SW 1271 (cell line): ENCODE data around the gene NCBP1.
A peak's percentile ranks its signal among the peaks of the same experiment; 100 is the strongest.

Experiments used
- DNase-seq, 2 experiments: peaks; one replicate each; lab custom pipeline; 2025; lab: John Stamatoyannopoulos, UW

Gene NCBP1

DNA sequence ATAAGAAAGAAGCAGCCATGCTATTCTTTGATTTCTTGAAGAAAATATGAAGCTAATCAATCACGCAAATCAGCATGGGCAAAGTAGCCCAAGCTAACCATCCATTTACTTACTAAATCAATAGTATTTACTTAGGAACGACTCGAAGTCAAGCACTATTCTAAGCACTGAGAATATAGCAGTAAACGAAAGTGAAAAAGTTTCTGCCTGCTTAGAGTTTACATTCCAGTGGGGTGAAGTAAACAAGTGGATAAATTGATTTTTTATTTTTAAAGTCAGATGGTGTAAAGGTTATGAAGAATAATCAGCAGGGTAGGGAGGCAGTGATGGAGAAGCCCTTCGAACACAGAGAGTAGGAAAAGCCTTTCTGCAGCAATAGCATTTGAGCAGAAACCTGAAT is 6.0 kb upstream of the NCBP1 start:
- no peak for DNase-seq

- no peak for DNase-seq
Observed at GRCh38 chr9:97628668-97629067, 5.0 kb upstream of the NCBP1 start.

- DNase-seq, result no peak
Observed at GRCh38 chr9:97629156-97629555, 4.5 kb upstream of the NCBP1 start.

- no peak for DNase-seq
Observed at GRCh38 chr9:97630591-97630990, 3.0 kb upstream of the NCBP1 start.

DNA sequence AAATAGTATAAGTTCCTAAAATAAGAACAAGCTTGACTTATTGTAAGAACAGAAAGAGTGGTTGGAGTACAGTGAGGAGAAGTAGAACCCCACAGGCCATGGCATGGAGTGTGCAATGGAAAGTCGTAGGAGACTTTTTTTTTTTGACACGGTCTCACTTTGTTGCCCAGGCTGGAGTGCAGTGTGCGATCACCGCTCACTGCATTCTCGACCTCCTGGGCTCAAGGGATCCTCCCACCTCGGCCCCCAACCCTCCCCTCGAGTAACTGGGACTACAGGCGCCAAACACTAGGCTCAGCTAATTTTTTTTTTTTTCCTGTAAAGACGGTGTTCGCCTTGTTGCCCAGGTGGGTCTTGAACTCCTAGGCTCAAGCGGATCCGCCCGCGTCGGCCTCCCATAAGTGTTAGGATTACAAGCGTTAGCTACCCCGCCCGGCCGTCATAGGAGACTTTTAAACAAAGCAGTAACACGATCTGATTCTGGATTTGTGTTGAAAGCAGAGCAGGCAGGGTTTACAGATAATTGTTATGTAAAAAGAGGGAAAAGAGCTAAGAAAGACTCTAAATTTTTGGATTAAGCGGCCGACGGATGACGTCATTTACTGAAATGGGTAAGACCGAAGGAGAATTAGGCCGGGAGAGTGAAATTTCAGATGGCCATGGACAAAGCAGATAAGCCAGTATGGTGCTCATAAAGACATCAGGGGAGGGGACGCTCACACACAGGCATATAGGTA is 1.2 kb upstream of the NCBP1 start:
- DNase-seq, result peak; percentile 48 to 92

DNA sequence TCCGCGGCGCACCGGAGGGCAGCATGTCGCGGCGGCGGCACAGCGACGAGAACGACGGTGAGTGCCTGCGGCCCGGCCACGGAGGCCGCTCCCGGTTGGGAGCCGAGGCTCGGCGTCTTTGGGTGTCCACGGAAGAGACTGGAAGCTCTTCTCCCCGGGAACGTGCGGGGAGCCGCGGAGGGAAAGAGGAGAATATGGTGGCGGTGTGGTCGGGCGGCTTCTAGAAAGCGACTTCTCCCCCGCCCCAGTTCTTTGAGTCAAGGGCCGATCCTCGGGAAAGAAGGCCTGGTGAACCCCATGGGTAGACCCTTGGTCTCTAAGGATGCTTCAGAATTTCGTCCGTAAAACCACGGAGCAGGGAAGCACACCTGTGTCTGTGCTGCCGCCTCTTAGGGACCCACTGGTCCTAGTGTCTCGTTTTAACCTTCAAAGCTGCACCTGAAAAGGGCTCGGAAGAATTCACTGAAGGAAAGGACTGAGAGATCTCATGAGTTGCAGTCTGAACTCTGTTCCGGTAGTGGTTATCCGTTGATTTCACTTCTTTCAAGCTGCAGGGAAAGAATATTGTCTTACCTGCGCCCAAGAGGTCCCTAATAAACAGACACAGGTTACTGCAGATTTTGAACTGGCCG is 354 bp downstream of the NCBP1 start:
- no peak for DNase-seq

GRCh38 chr9:97635026-97635425 is 1.4 kb downstream of the NCBP1 start:
- DNase-seq, result no peak

DNA sequence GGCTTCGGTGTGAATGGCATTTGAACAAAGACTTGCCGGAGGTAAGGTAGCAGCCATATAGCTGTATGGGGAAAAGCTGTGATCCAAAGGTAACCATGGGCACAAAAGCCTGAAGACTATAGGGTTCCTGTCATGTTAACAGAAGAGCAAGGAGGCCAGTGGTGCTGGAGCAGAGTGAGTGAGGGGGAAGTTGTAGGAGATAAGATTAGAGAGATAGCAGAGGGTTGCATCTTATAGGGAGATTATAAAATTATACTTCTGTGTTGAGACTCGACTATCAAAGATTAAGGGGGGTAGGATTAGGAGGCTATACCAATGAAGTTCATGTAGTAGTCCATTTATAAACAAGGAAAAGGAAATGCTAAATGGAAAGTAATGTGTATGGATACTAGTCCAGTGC is 3.3 kb downstream of the NCBP1 start:
- no peak for DNase-seq

GRCh38 chr9:97638666-97639065 is 5.0 kb downstream of the NCBP1 start:
- peak in 1 of 2 experiments; percentile 20 for DNase-seq

GRCh38 chr9:97640325-97640724 is 6.7 kb downstream of the NCBP1 start:
- DNase-seq, result no peak

DNA sequence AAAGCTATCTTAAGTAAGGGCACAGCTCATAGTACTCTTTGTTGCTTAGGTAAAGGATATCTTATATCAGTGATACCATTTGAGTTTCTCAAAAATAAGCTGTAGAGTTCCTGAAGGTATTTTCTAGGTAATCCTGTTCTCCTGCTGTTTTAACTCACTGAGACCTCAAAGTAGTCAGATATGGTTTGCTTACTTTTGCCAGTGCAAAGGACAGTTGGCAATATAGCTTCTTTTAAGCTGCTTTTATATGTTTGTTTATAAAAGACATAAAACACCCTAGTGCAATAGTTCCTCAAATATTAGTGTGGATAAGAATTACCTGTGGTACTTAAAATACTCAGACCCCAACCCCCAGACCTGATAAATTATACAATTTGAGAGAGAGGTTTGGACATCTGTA is 12.1 kb downstream of the NCBP1 start:
- no peak for DNase-seq

- no peak for DNase-seq
Observed at GRCh38 chr9:97647996-97648395, 14.4 kb downstream of the NCBP1 start.

GRCh38 chr9:97651646-97652045 is 18.0 kb downstream of the NCBP1 start:
- DNase-seq, result no peak

GRCh38 chr9:97658707-97659106 is 25.1 kb downstream of the NCBP1 start:
- no peak for DNase-seq

DNA sequence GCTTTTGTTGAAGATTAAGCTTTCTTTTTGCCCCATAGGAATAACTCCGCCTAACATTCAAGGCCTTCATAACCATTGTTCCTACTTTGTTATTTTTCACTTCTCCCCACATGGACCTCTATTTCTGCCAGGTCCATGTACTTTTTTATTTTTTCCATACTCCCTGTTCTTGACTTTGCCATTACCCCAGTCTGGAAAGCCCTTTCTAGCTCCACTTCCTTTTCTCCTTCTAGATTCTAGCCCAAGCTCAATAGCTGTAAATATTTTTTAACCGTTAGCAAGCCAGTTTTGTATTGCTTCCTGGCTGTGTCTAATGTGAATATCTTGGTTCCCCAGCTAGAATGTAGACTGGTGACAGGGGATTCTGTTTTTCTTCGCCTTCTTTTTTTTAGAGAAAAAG is 26.1 kb downstream of the NCBP1 start:
- no peak for DNase-seq

- DNase-seq, result no peak
Observed at GRCh38 chr9:97660340-97660739, 26.7 kb downstream of the NCBP1 start.

- DNase-seq, result no peak
Observed at GRCh38 chr9:97660847-97661246, 27.2 kb downstream of the NCBP1 start.

DNA sequence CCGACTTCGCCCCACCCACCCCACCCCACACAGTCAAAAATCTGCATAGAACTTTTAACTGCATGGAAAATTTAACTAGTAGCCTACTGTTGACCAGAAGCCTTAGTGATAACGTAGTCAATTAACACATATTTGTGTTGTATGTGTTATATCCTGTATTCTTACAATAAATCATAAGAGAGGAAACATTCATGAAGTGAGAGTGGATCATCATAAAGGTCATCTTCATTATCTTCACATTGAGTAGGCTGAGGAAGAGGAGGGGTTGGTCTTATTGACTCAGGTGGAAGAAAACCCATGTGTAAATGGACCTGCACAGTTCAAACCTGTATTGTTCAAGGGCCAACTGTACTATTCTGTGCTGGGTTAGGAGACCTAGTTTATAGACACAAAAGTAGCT is 32.1 kb downstream of the NCBP1 start:
- no peak for DNase-seq

- no peak for DNase-seq
Observed at GRCh38 chr9:97666907-97667686, 33.5 kb downstream of the NCBP1 start.

GRCh38 chr9:97668485-97668884 is 34.9 kb downstream of the NCBP1 start:
- no peak for DNase-seq

GRCh38 chr9:97670586-97670985 is 37.0 kb downstream of the NCBP1 start:
- DNase-seq, result no peak

GRCh38 chr9:97672403-97672802 is 38.8 kb downstream of the NCBP1 start:
- DNase-seq, result no peak

DNA sequence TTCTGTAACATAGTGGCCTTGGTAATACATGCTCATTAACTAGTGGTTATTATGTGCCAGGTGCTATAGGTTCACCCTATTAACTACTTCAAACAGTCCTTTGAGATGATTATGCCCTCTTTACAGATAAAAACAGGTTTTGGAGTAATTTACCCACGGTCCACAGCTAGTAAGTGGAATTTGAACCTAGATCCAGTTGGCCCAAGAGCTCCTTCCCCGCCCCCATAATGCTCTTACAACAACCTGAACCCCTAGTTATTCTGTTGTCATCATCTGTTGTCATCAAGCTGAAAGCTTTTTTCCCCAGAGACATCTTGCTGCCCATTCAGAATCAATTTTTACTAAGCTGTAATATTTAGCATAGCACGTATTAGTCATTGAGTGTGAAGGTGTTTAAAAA is 40.3 kb downstream of the NCBP1 start:
- DNase-seq, result no peak
